ENCODE measurements around the gene IGSF21.

The IGSF21 gene

GRCh38 chr1:18233176-18233864, 125.7 kb downstream of the IGSF21 start:
- FAIRE-seq, result no peak

GRCh38 chr1:18234790-18235242, 127.2 kb downstream of the IGSF21 start:
- FAIRE-seq, result no peak

GRCh38 chr1:18237371-18237770, 129.8 kb downstream of the IGSF21 start:
- no peak for FAIRE-seq

GRCh38 chr1:18238190-18238589, 130.6 kb downstream of the IGSF21 start:
- no peak for FAIRE-seq

- FAIRE-seq, result no peak
Observed at GRCh38 chr1:18239671-18240070, 132.1 kb downstream of the IGSF21 start.

- FAIRE-seq, result no peak
Observed at GRCh38 chr1:18240906-18241305, 133.3 kb downstream of the IGSF21 start.

GRCh38 chr1:18241891-18242290, 134.3 kb downstream of the IGSF21 start:
- no peak for FAIRE-seq

GRCh38 chr1:18243503-18244175, 136.0 kb downstream of the IGSF21 start:
- FAIRE-seq, result no peak

- FAIRE-seq, result no peak
Observed at GRCh38 chr1:18244762-18245161, 137.2 kb downstream of the IGSF21 start.

- no peak for FAIRE-seq
Observed at GRCh38 chr1:18245647-18246046, 138.0 kb downstream of the IGSF21 start.

GRCh38 chr1:18246543-18246942, 138.9 kb downstream of the IGSF21 start:
- FAIRE-seq, result no peak

GRCh38 chr1:18247151-18247550, 139.6 kb downstream of the IGSF21 start:
- FAIRE-seq, result no peak

GRCh38 chr1:18249631-18250030, 142.0 kb downstream of the IGSF21 start:
- no peak for FAIRE-seq

GRCh38 chr1:18253093-18253492, 145.5 kb downstream of the IGSF21 start:
- no peak for FAIRE-seq

GRCh38 chr1:18256282-18257235, 149.0 kb downstream of the IGSF21 start:
- FAIRE-seq, result no peak

GRCh38 chr1:18257778-18258177, 150.2 kb downstream of the IGSF21 start:
- no peak for FAIRE-seq

- FAIRE-seq, result no peak
Observed at GRCh38 chr1:18261891-18262290, 154.3 kb downstream of the IGSF21 start.

GRCh38 chr1:18262726-18263125, 155.1 kb downstream of the IGSF21 start:
- FAIRE-seq, result no peak

GRCh38 chr1:18263547-18264120, 156.0 kb downstream of the IGSF21 start:
- no peak for FAIRE-seq

GRCh38 chr1:18264450-18265039, 156.9 kb downstream of the IGSF21 start:
- no peak for FAIRE-seq

GRCh38 chr1:18265641-18266040, 158.0 kb downstream of the IGSF21 start:
- no peak for FAIRE-seq

- FAIRE-seq, result no peak
Observed at GRCh38 chr1:18266391-18266790, 158.8 kb downstream of the IGSF21 start.

- no peak for FAIRE-seq
Observed at GRCh38 chr1:18271336-18271735, 163.7 kb downstream of the IGSF21 start.

Data from endometrium (tissue), 2 donors.